Smooth muscle cell (in vitro differentiated cells): Measurements from ENCODE around the gene CHST4. TPM values are rescaled to one million over a fixed set of nuclear protein-coding genes. Genes with fewer than 3 reads are reported as not detected.

Experiments
- DNase-seq: peaks from one replicate; lab custom pipeline; 2025; ENCODE audit not compliant: unreplicated experiment; lab: John Stamatoyannopoulos, UW
- H2AFZ ChIP-seq: fragments of 200-600 bp; sonication (generic); 2 replicates; pipeline ENCODE4 v1.6.0; 2016; ENCODE audit warnings: antibody characterized with exemption, low read depth, mild to moderate bottlenecking
- H3F3A ChIP-seq: fragments of 200-600 bp; sonication (generic); 2 replicates; pipeline ENCODE4 v1.6.0; 2017; ENCODE audit warnings: antibody characterized with exemption, low read depth
- H3K27ac ChIP-seq: fragments of 200-600 bp; sonication (generic); 2 replicates; pipeline ENCODE4 v1.5.1; 2016; ENCODE audit warnings: low read depth, mild to moderate bottlenecking
- H3K27me3 ChIP-seq: fragments of 200-600 bp; sonication (generic); 2 replicates; pipeline ENCODE4 v1.6.1; 2016; ENCODE audit warnings: low read depth, mild to moderate bottlenecking
- H3K36me3 ChIP-seq: fragments of 200-600 bp; sonication (generic); 2 replicates; pipeline ENCODE4 v1.5.1; 2016; ENCODE audit warnings: low read depth
- H3K4me1 ChIP-seq: fragments of 200-600 bp; sonication (generic); 2 replicates; pipeline ENCODE4 v1.5.1; 2016; ENCODE audit warnings: low read depth
- H3K4me2 ChIP-seq: fragments of 200-600 bp; sonication (generic); 2 replicates; pipeline ENCODE4 v1.6.0; 2016; ENCODE audit warnings: mild to moderate bottlenecking
- H3K4me3 ChIP-seq: fragments of 200-600 bp; sonication (generic); 2 replicates; pipeline ENCODE4 v1.5.1; 2016; ENCODE audit warnings: mild to moderate bottlenecking
- H3K79me2 ChIP-seq: fragments of 200-600 bp; sonication (generic); 2 replicates; pipeline ENCODE4 v1.6.0; 2016; ENCODE audit warnings: low read depth, mild to moderate bottlenecking
- H3K9ac ChIP-seq: fragments of 200-600 bp; sonication (generic); 2 replicates; pipeline ENCODE4 v1.6.0; 2016; ENCODE audit warnings: low read depth
- H3K9me3 ChIP-seq: fragments of 200-600 bp; sonication (generic); replicated peaks from 2 replicates; pipeline ENCODE4 v1.5.1; 2016; ENCODE audit warnings: low read depth
- H4K20me1 ChIP-seq: fragments of 200-600 bp; sonication (generic); 2 replicates; pipeline ENCODE4 v1.6.0; 2016; ENCODE audit warnings: low read depth
- CTCF ChIP-seq: fragments of 200-600 bp; sonication (generic); IDR thresholded peaks from 2 replicates; pipeline ENCODE4 v1.5.1; 2017; ENCODE audit warnings: borderline replicate concordance, mild to moderate bottlenecking, antibody characterized with exemption; ENCODE audit not compliant: insufficient read depth, poor library complexity, severe bottlenecking
- WGBS: methylation state at CpG from one replicate; pipeline ENCODE4 v1.1.7; 2016; ENCODE audit warnings: low lambda C conversion rate; 5-methylcytosine and 5-hydroxymethylcytosine counted together
- polyA plus RNA-seq: library from polyadenylated mRNA; unstranded; fragments of >200 nt; fragmentation: Nextera tagmentation; extraction: Ambion mirVana; gene quantifications from 2 replicates; pipeline ENCODE4 v1.2.1, GENCODE V29; 2016
- total RNA-seq: library from RNA; depleted of rRNA; stranded (reverse); fragments of >200 nt; gene quantifications from 2 replicates; pipeline ENCODE4 v1.2.3, GENCODE V29; 2014

The CHST4 gene
- total and polyA plus RNA-seq, 2 experiments from 2014 or later: not detected

GRCh38 chr16:71489122-71489521, 37.1 kb upstream of the CHST4 start, which contains the start of gene ZNF19:
Gene ZNF19 (minus strand): TSS chr16:71489324. CDS start chr16:71482114, 7,210 bp downstream.
- H3K79me2 ChIP-seq: no peaks in the 10 kb centered on the region
- no peaks in the 10 kb centered on the region for H3K4me1 ChIP-seq
- WGBS: 90% methylated on average over 22 of the region's 22 CpGs
- H3K4me3 ChIP-seq: no peak within 1 kb of the TSS
- DNase-seq: no peak
- no peaks in the 10 kb centered on the region for H3F3A ChIP-seq
- H2AFZ ChIP-seq: no peak within 1 kb of the TSS
- no peaks in the 10 kb centered on the region for H3K36me3 ChIP-seq
- peaks cover 12% of the 10 kb centered on the region for H3K27me3 ChIP-seq
- H3K9ac ChIP-seq: no peak within 1 kb of the TSS
- H4K20me1 ChIP-seq: no peaks in the 10 kb centered on the region
- TF ChIP-seq CTCF: no peak
- no peak within 1 kb of the TSS for H3K4me2 ChIP-seq
- no peaks in the 10 kb centered on the region for H3K9me3 ChIP-seq
- H3K27ac ChIP-seq: no peak within 1 kb of the TSS

- Histone ChIP-seq H3K36me3 (no peaks in the 10 kb centered on the region), H3K27me3 (peaks cover 12% of the 10 kb centered on the region)
- no peak for DNase-seq
Measured at GRCh38 chr16:71490361-71490760, 35.9 kb upstream of the CHST4 start.

DNA sequence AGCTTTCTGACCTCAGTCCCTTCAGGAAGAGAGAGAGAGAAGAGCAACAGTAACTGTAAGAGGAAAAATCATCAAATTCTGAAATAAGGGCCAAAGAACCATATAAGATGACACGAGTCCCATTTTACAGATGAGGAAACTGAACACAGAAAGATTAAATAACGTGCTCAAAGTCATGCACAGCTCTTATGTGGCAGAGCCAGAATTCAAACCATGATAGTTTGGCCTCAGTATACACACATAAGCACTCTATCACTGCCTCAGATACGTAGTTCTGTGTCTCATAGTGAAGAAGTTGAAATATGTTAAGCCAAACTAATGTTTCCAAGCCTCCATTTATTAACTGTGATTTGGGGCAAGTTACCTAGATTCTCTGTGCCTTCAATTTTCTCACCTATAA, 35.2 kb upstream of the CHST4 start:
- H3K4me1 ChIP-seq: no peaks in the 10 kb centered on the region
- DNase-seq: no peak
- H2AFZ ChIP-seq: no peak overlapping the region
- no peak overlapping the region for H3K4me2 ChIP-seq
- WGBS: 70% methylated on average over 3 of the region's 3 CpGs
- no peaks in the 10 kb centered on the region for H3K36me3 ChIP-seq
- TF ChIP-seq CTCF: no peak
- no peak overlapping the region for H3K9ac ChIP-seq
- H3K27me3 ChIP-seq: peaks cover 12% of the 10 kb centered on the region
- no peaks in the 10 kb centered on the region for H3K79me2 ChIP-seq
- no peak overlapping the region for H3K27ac ChIP-seq
- H3K9me3 ChIP-seq: no peaks in the 10 kb centered on the region
- no peaks in the 10 kb centered on the region for H3F3A ChIP-seq
- no peak overlapping the region for H3K4me3 ChIP-seq
- H4K20me1 ChIP-seq: no peaks in the 10 kb centered on the region

More at GRCh38 chr16:71490361-71490760, 35.9 kb upstream of the CHST4 start:
- no peak overlapping the region for H3K4me2 ChIP-seq
- no peak for TF ChIP-seq CTCF
- no peaks in the 10 kb centered on the region for H3K9me3 ChIP-seq
- no peak overlapping the region for H2AFZ ChIP-seq
- H3K4me1 ChIP-seq: no peaks in the 10 kb centered on the region
- H3F3A ChIP-seq: no peaks in the 10 kb centered on the region
- no peak overlapping the region for H3K27ac ChIP-seq
- no peaks in the 10 kb centered on the region for H3K79me2 ChIP-seq
- no peak overlapping the region for H3K9ac ChIP-seq
- no peak overlapping the region for H3K4me3 ChIP-seq
- H4K20me1 ChIP-seq: no peaks in the 10 kb centered on the region

- no peaks in the 10 kb centered on the region for H3K36me3 ChIP-seq
- H4K20me1 ChIP-seq: no peaks in the 10 kb centered on the region
- no peak overlapping the region for H2AFZ ChIP-seq
- DNase-seq: no peak
- H3F3A ChIP-seq: no peaks in the 10 kb centered on the region
- H3K9ac ChIP-seq: no peak overlapping the region
- no peaks in the 10 kb centered on the region for H3K9me3 ChIP-seq
- H3K4me2 ChIP-seq: no peak overlapping the region
- 73% methylated on average over 2 of the region's 2 CpGs for whole genome bisulfite sequencing
- no peaks in the 10 kb centered on the region for H3K4me1 ChIP-seq
- H3K79me2 ChIP-seq: no peaks in the 10 kb centered on the region
- H3K4me3 ChIP-seq: no peak overlapping the region
- no peak for TF ChIP-seq CTCF
- H3K27me3 ChIP-seq: peaks cover 12% of the 10 kb centered on the region
- H3K27ac ChIP-seq: no peak overlapping the region
Measured at GRCh38 chr16:71492786-71493185, 33.4 kb upstream of the CHST4 start.
